Stimulated activated CD4-positive, alpha-beta T cell treated with anti-CD3 and anti-CD28 coated beads, Interleukin-1b, Interleukin-23, amount 100 ng/mL, for 24 hours (primary cell): ENCODE data around the gene ANGPTL1.

Experiments
- DNase-seq, 4 experiments: peaks; one replicate each; pipeline ENCODE4 v3.0.0-alpha.2; 2020; ENCODE audit warnings: low read depth in 4 of 4, low spot score in 1 of 4

ANGPTL1 gene, protein sequence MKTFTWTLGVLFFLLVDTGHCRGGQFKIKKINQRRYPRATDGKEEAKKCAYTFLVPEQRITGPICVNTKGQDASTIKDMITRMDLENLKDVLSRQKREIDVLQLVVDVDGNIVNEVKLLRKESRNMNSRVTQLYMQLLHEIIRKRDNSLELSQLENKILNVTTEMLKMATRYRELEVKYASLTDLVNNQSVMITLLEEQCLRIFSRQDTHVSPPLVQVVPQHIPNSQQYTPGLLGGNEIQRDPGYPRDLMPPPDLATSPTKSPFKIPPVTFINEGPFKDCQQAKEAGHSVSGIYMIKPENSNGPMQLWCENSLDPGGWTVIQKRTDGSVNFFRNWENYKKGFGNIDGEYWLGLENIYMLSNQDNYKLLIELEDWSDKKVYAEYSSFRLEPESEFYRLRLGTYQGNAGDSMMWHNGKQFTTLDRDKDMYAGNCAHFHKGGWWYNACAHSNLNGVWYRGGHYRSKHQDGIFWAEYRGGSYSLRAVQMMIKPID

DNA sequence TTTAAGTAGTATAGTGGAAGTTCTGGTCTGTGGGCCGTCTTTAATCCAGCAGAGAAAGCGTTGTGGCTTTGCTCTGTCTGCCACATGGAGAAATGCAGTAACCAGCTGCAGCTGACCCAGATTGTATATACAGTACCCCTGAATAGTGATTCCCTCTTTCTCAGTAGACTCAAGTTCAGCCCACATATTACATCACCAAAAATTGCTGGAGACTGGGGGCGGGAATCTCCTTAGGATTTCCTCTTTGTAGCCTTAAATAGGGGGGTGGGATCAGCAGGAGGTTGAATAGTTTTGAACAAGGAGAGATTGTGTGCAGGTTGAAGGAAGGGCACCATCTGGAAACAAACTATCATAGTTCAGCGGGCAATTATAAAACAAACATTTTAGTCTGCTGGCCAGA lies at the start of gene ANGPTL1:
ANGPTL1 (minus strand) TSS at position 134 of the 400 bp plus-strand sequence. CDS start 5,301 bp downstream, outside the sequence.
- no peak for DNase-seq

DNA sequence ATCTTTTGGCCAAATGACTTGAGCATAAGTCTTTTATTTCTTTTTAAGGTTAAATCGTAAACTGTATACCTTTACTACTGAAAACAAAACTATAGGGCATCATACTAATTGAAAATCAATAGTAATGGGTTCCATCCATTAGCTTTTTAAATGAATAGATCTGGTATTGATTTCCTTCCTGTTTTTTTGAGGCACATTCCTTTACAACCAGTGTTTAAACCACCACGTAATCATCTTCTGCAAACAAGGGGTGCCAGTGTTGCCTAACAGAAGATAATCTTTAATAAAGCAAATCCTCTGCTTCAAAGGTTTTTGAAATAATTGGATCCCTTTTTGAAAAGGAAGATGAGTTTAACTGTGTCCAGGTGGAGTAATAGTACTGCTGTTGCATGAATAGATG lies 48.7 kb upstream of the ANGPTL1 start:
- DNase-seq, result no peak

DNA sequence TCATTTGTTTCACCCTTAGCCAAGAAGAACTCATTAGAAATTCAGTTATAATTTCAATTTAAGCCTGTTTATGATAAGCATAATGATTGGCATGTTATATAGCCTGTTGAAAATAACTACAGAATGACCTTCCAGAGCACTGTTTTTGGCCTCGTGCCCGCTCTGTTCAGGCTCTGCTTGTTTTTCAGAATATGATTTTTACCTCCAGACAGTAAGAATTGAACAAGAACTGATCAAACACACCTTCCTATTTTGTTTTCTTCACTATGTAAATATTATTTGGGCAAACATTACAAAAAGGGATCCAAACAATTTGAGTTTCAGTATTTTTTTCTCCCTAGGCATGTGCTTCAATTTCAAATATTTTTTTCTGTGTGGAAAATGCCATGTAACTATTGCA lies 48.1 kb upstream of the ANGPTL1 start:
- DNase-seq, result no peak

GRCh38 chr1:178918308-178918707 lies 47.4 kb upstream of the ANGPTL1 start:
- DNase-seq, result no peak

DNA sequence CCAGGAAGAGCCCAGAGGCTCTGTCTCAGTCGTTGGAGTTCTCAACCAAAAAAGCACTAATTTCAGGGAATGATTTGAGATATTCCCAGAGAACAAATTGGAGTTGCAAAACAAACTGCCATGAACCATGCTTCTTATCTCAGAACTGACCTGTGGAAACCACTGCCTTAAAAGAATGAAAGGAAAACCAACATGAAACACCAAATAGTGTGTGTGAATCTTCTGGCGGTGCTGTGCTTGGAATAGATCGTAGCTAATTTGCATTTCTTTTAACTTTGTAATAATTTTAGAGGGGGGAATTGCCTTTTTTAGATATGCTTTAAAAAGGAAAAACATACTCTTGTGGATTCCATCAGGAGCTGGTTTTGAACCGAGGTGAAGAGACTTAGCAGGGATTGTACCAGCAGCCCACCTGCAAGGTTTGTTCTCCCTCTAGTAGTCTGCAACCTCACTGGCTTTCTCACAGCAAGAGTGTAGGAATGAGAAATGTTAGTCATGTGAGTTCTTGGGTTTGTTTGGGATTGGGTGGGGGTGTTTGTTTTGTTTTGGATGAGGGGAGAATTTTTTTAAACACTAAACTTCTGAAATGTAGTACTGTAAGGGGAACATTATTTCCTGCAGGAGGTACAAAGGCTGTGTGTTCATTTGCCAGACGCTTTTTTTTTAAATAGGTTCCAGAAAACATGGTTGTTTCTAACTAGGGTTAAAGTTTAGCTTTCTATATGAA lies 45.7 kb upstream of the ANGPTL1 start:
- DNase-seq, result no peak

DNA sequence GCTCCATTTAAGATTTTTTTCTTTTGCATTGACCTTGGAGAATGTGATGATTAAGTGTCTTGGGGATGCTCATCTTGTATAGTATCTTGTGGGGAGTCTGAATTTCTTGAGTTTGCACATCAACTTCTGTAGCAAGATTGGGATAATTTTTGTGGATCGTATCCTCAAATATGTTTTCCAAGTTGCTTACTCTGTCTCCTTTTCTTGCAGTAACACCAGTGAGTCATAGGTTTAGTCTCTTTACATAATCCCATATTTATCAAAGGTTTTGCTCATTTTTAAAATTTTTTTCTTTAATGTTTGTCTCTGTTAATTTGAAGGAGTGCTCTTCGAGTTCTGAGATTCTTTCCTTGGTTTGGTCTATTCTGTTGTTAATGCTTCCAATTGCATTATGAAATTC lies 41.7 kb upstream of the ANGPTL1 start:
- no peak for DNase-seq

GRCh38 chr1:178910023-178910422 lies 39.1 kb upstream of the ANGPTL1 start:
- DNase-seq, result no peak

GRCh38 chr1:178908358-178908757 lies 37.5 kb upstream of the ANGPTL1 start:
- no peak for DNase-seq

- DNase-seq, result no peak
These were observed 30.7 kb upstream of the ANGPTL1 start for GRCh38 chr1:178901482-178902125.

DNA sequence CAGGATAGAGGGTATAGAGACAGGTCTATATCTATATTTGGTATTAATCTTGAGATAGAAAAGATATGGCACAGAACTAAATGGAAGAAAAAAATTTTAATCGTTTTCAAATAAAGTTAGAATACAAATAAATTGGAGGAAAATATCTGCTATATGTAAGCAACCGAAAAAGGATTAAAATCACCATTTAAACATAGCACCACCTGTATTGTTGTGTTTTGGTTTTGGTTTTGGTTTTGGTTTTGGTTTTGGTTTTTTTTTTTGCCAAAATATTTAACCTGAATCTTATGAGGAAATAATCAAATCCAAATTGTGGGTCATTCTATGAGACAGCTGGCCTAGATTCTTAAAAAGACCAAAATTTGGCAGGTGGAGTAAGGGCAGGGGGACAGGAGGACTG lies 28.5 kb upstream of the ANGPTL1 start:
- no peak for DNase-seq

DNA sequence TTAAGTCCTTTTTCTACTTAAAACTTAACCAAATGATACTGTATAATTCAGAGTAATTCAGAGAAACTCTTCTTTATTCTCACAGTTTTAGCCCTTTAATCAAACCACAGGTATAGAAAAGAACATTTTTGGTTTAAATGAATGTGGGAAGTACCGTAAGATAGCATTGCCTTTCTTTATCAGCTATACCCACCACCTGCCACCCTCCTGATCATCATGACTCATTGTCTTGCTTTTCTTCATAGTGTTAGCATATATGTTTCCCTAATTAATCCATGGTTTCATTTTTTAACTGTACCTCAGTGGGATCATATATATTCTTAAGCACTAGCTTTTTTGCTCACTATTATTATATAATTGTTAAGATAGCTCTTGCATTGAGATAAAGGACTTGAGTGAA lies 27.5 kb upstream of the ANGPTL1 start:
- no peak for DNase-seq

DNA sequence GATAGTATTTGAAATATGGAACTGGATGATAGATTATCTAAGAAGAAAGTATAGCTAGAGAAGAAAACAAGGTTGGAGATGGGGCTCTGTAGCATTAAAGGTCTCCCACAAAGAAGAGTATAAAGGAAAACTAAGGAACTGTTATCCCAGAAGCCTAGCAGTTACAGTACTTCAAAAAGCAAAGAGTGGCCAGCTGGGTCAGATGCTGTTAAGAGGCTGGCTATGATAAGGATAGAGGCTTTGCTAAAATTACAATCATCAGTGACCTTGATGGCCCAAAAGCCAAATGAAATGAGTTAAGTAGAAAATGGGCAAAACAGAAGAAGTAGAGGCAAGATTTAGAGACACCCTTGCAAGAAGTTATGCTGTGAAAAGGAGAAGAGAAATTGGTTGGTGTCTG lies 25.1 kb upstream of the ANGPTL1 start:
- no peak for DNase-seq

DNA sequence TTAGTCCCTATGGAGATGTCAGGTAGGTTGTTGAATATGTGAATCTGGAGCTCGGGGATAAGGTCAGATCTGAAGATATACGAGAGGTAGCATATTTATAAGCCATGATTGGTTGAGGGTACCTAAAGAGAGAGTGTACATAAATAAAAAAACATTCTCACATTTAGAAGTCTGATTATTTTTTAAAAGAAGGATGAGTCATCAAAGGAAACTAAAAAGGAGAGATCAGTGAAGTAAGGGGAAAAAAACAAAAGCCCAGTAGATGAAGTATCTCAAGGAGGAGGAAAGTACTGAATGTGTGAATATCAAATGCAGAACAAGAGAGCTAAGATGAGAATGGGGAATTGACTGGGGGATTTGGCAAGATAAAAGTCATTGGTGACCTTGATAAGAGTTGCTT lies 15.7 kb upstream of the ANGPTL1 start:
- DNase-seq, result no peak

DNA sequence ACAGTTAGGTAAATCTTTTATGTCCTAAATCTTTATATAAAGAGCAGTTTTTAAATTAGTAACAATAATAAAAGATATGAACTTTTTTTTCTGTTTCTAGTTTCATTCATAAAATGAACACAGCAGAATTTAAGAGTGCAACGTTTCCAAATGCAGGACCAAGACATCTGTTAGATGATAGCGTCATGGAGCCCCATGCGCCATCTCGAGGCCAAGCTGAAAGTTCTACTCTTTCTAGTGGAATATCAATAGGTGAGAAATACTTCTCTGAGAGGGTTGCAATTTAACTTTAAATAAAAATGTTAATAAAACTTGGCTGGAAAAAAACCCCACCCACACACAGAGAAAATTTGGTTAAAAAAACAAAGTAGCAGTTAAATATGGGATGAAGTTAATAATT lies 15.0 kb upstream of the ANGPTL1 start:
- DNase-seq, result no peak

DNA sequence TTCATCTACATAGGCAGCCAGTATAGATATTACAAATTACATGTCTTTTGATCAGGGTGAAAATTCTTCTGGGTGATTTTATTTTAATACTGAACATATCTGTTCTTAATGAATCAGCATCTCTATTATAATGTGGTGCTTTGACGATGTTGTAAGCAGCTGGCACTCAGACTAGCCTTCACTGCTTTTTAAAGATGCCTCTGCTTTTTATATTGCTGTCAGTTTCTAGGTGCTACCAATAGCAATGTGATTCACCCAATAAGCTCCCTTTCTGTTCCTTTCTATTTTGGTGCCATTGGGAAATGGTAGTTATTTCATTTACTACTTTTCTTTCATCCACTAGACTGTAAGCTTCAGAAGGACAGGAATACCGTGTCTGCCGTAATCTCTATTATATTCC lies 11.1 kb upstream of the ANGPTL1 start:
- DNase-seq, result no peak

- DNase-seq, result no peak
These were observed 7.0 kb upstream of the ANGPTL1 start for GRCh38 chr1:178877896-178878295.

GRCh38 chr1:178875936-178876335 lies 5.1 kb upstream of the ANGPTL1 start:
- no peak for DNase-seq

DNA sequence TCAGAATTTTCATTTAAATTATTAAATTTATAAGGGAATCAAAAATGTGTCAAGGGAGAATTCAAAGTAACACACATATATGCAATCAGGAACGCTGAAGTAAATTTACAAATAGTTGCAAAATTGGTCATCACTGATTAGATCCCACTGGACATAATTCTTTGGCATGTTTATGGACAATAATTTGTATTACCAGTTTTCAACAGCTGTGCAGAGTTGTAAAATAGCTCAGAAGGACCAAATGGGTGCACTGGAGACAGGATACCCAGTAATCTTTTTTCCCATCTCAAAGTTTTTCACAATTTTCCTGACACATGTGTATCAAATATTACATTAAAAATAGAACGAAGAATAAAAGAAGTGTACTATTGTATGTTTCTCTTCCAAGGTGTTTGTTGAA lies 4.1 kb upstream of the ANGPTL1 start:
- no peak for DNase-seq

DNA sequence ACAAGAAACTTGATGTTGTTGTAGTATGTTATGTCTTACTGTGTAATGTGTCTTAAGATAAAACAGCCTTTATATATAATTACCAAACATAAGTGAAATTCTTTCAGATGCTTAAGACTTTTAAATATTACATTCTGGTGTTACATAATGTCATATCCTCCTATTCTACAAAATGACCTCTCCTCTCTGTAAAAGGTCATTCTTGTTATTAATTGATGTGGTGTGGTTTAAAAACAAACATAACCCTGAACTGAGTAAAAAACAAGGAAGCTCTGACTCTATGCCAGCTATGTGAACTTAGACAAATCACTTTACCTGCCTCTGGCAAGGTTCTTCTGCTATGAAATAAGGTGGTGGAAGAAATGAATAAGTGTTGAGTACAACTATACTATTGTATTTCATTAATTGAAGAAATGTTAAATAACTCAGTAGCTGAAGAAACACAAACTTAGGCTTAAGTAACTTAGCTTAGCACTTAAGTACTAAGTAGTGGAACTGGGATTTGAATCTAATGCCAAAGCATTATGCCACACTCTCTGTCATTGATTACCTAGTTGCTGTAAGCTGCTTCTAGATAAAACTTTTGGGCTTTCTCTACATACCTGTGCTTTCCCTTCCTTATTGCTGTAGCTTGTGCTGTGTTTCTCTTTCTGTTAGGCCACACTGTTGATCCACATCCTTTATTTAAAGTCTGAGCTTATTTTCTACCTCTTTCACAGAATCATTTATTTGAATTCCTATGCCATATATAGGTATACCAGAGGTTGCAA lies 859 bp upstream of the ANGPTL1 start:
- no peak for DNase-seq

DNA sequence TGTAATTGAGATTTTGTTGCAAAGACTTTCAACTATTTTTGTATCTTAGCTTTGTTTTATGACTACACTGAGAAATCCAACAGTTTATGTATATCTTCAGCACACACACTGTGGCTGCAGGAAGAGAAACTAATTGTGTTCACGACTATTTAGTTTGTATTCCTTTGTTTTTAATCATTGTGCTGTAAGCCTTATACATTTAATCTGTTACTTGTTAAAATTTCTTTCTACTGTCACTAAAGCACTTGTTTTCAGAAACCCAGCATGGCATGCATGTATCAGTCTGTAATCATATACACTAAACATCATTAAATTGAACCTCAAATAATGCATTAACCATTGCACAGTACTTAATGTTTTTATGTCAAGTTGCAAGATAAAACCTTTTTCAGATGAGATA lies 656 bp downstream of the ANGPTL1 start:
- no peak for DNase-seq

DNA sequence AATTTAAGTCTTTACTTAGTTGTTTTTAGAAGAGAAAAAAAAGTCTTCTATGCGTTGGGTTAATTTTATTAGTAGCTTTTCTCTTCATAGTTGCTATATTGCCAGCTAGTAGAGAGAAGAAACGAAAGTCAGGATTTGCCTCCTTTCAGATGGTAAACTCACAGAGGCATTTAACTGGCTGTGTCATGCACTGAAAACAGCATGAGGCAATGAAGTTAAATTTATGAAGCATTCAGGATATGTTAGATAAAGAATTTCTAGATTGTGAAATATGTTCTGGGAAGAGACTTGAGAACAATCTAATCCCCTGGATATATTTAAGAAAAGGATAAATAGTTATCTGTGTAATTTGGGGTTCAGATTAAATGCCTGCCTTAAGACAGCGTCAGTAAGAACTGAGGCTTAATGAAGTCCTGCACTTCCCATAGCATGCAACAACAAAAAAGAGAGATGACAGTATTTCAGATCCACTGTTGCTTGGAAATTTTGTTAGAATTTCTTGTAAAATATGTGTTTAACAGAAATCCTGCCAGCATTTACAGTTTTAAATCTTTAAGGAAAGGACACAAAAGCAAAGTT lies 1.7 kb downstream of the ANGPTL1 start:
- DNase-seq, result no peak
